Mucosa of stomach (tissue), 1 donor: ENCODE results near the gene HBQ1.

ENCODE experiments used
- H3K27me3 ChIP-seq: one replicate; pipeline ENCODE4 v1.7.0; 2013; ENCODE audit warnings: mild to moderate bottlenecking, low read length; ENCODE audit not compliant: control insufficient read depth, insufficient read depth
- H3K36me3 ChIP-seq: one replicate; pipeline ENCODE4 v1.7.0; 2013; ENCODE audit warnings: low read length; ENCODE audit not compliant: control insufficient read depth, insufficient read depth
- H3K4me1 ChIP-seq: one replicate; pipeline ENCODE4 v1.7.0; 2013; ENCODE audit warnings: mild to moderate bottlenecking, low read length; ENCODE audit not compliant: control insufficient read depth, insufficient read depth
- H3K4me3 ChIP-seq: one replicate; pipeline ENCODE4 v1.7.0; 2013; ENCODE audit warnings: low read length
- H3K9ac ChIP-seq: one replicate; pipeline ENCODE4 v1.7.0; 2013; ENCODE audit warnings: mild to moderate bottlenecking, low read length, moderate library complexity
- H3K9me3 ChIP-seq: one replicate; pipeline ENCODE4 v1.7.0; 2013; ENCODE audit warnings: mild to moderate bottlenecking, low read length, moderate library complexity; ENCODE audit not compliant: control insufficient read depth
- donor health status: Pancreatic carcinoma.

HBQ1 gene

DNA sequence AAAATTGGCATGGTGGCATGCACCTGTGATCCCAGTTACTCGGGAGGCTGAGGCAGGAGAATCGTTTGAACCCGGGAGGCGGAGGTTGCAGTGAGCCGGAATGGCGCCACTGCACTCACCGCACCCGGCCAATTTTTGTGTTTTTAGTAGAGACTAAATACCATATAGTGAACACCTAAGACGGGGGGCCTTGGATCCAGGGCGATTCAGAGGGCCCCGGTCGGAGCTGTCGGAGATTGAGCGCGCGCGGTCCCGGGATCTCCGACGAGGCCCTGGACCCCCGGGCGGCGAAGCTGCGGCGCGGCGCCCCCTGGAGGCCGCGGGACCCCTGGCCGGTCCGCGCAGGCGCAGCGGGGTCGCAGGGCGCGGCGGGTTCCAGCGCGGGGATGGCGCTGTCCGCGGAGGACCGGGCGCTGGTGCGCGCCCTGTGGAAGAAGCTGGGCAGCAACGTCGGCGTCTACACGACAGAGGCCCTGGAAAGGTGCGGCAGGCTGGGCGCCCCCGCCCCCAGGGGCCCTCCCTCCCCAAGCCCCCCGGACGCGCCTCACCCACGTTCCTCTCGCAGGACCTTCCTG, at the start of gene HBQ1:
HBQ1 (plus strand) TSS at position 359 of the 575 bp plus-strand sequence; CDS start at position 387, 28 bp downstream.
- peaks cover 22% of the 10 kb centered on the region for H3K4me1 ChIP-seq
- H3K27me3 ChIP-seq, result peaks cover 49% of the 10 kb centered on the region
- H3K9ac ChIP-seq, result no peak within 1 kb of the TSS
- H3K9me3 ChIP-seq, result no peaks in the 10 kb centered on the region
- no peaks in the 10 kb centered on the region for H3K36me3 ChIP-seq
- no peak within 1 kb of the TSS for H3K4me3 ChIP-seq

DNA sequence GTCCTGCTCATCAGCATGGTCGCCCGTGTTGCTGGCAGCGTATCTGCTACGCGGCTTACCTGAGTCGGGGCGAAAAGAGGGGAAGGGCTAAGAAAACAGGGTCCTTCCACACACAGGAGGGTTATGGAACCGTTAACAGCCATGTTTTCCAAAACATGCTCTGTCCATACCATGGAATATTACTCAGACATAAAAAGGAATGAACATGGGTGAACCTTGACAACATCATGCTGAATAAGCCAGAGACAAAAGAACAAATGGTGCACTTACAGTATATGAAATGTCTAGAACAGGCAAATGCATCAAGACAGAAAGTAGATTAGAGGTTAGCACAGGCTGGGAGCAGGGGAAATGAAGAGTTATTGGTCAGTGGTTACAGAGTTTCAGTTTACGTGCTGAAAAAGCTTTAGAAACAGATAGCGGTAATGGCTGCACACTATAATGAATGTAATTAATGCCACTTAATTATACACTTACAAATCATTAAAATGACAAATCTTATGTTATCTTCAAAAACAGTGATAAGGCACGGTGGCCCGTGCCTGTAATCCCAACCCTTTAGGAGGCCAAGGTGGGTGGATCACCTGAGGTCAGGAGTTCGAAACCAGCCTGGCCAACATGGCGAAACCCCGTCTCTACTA, 49.6 kb upstream of the HBQ1 start:
- Histone ChIP-seq H3K36me3 (no peaks in the 10 kb centered on the region), H3K9ac (no peak overlapping the region), H3K4me3 (no peak overlapping the region), H3K9me3 (no peaks in the 10 kb centered on the region), H3K27me3 (no peaks in the 10 kb centered on the region), H3K4me1 (no peaks in the 10 kb centered on the region)

DNA sequence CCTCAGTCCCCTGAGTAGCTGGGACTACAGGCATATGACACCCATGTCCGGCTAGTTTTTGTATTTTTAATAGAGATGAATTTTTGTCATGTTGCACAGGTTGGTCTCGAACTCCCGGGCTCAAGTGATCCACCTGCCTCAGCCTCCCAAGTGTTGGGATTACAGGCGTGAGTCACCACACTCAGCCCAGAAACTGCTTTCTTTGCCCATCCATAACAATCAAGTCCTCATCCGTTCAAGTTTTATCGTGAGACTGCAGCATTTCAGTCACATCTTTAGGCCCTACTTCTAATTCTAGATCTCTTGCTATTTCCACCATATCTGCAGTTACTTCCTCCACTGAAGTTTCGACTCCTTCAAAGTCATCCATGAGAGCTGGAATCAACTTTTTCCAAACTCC, 48.1 kb upstream of the HBQ1 start:
- Histone ChIP-seq H3K4me1 (no peaks in the 10 kb centered on the region), H3K36me3 (no peaks in the 10 kb centered on the region)

DNA sequence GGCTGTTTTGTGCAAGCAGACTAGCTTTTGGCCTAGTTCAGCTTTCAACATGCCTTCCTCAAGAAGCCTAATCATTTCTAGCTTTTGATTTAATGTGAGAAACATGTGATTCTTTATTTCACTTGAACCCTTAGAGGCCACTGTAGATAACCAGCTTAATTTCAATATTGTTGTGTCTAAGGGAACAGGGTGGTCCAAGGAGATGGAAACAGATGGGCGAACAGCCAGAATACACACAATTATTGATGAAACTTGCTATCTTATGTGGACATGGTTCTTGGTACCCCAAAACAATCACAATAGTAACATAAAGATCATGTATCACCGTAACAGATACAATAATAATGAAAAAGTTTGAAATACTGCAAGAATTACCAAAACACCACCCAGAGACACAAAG, 46.5 kb upstream of the HBQ1 start:
- Histone ChIP-seq H3K9ac (no peak overlapping the region), H3K9me3 (no peaks in the 10 kb centered on the region), H3K4me3 (no peak overlapping the region), H3K36me3 (no peaks in the 10 kb centered on the region), H3K4me1 (peaks cover 7% of the 10 kb centered on the region), H3K27me3 (no peaks in the 10 kb centered on the region)

More for the DNA sequence above, 48.1 kb upstream of the HBQ1 start:
- Histone ChIP-seq H3K27me3 (no peaks in the 10 kb centered on the region), H3K9ac (no peak overlapping the region), H3K4me3 (no peak overlapping the region), H3K9me3 (no peaks in the 10 kb centered on the region)

DNA sequence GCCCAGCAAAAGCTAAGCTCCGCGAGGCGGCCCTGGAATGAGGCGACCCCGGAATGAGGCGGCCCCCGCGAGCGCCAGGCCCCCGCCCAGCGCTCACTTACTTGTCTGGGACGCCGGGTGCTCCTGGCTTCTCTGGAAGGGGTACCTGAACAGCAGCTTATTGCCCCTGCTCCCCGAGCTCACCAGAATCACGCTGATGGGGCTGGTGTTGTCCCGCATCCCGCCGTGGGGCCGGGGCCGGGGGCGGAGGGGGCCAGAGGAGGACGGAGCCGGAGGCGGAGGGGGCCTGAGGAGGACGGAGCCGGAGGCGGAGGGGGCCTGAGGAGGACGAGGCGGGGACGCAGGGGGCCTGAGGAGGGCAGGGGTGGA, 42.2 kb upstream of the HBQ1 start:
- no peaks in the 10 kb centered on the region for H3K27me3 ChIP-seq
- no peaks in the 10 kb centered on the region for H3K36me3 ChIP-seq
- peak overlapping the region; percentile 76 for H3K9ac ChIP-seq
- H3K4me3 ChIP-seq, result peak overlapping the region; percentile 14
- peaks cover 7% of the 10 kb centered on the region for H3K4me1 ChIP-seq
- H3K9me3 ChIP-seq, result no peaks in the 10 kb centered on the region

DNA sequence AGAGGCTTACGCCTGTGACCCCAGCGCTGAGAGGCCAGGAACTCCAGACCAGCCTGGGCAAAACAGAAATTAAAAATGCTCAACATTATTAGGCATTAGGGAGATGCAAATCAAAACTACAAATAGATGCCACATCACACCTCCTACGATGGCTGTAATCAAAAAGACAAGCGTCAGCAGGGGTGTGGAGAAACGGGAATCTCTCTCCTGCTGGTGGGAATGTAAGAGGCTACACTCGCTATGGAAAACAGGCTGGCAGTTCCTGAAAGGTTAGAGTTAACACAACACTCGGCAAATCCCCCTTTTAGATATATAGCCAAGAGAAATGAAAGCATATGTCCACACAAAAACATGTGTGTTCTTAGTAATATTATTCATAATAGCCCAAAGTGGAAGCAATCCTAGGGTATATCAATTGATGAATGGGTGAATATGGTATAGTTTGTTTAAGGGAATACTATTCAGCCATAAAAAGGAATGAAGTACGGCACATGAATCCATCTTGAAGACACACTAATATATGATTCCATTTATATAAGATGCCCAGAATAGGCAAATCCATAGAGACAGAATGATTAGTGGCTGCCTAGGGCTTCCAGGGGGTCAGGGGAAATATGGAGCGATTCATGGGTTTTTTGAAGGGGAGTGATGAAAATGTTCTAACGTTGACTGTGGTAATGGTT, 39.9 kb upstream of the HBQ1 start:
- H3K27me3 ChIP-seq, result peaks cover 7% of the 10 kb centered on the region
- H3K9me3 ChIP-seq, result no peaks in the 10 kb centered on the region
- H3K4me1 ChIP-seq, result peaks cover 7% of the 10 kb centered on the region
- no peak overlapping the region for H3K9ac ChIP-seq
- no peaks in the 10 kb centered on the region for H3K36me3 ChIP-seq
- no peak overlapping the region for H3K4me3 ChIP-seq

DNA sequence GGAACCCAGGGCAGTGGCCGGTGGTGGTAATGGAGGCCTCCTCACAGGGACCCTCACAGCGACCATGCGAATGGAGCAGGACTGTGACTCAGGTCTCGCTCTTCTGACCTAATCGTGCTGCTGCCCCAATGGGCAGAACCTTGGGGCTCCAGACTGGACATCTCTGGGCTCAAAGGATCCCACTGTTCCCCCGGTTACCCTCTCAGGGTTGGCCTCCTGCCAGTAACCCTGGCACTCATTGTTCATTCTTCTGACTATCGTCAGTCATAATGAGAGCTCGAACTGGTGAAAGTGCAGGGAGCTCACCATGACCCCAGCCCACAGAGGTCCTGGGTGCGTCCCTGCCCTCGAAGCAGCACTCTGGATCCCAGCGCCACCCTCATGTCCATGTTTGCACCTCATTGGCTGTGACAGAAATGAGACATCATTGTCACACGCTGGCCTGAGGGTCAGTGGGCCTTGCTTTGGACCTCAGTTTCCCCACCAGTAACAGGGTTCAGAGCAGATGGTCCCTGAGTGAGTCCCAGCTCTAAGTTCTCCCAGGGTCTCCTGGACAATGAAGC, 37.8 kb upstream of the HBQ1 start:
- no peaks in the 10 kb centered on the region for H3K9me3 ChIP-seq
- H3K27me3 ChIP-seq, result peaks cover 7% of the 10 kb centered on the region
- H3K36me3 ChIP-seq, result no peaks in the 10 kb centered on the region
- H3K9ac ChIP-seq, result no peak overlapping the region
- H3K4me1 ChIP-seq, result peaks cover 4% of the 10 kb centered on the region
- H3K4me3 ChIP-seq, result no peak overlapping the region

DNA sequence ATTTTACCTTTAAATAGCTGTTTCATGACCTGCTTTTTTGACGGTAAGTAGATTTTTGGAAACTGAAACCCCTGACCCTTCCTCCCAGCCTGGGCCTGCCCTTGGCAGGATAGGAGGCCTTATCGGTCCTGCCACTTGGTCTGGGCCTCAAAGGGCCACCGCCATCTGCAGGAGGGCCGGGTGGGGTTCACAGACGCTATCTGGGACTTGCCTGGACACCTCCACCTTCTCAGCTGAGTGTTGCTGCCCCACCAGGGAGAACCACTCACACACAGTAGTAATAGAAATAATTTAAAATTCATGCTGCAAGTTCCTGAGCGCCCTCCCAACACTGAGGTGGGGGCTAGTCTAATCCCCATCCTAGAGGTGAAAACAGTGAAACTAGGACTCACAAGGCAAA, 37.2 kb upstream of the HBQ1 start:
- no peaks in the 10 kb centered on the region for H3K36me3 ChIP-seq
- no peak overlapping the region for H3K4me3 ChIP-seq
- H3K9ac ChIP-seq, result no peak overlapping the region
- no peaks in the 10 kb centered on the region for H3K4me1 ChIP-seq
- H3K27me3 ChIP-seq, result peaks cover 7% of the 10 kb centered on the region
- H3K9me3 ChIP-seq, result no peaks in the 10 kb centered on the region

DNA sequence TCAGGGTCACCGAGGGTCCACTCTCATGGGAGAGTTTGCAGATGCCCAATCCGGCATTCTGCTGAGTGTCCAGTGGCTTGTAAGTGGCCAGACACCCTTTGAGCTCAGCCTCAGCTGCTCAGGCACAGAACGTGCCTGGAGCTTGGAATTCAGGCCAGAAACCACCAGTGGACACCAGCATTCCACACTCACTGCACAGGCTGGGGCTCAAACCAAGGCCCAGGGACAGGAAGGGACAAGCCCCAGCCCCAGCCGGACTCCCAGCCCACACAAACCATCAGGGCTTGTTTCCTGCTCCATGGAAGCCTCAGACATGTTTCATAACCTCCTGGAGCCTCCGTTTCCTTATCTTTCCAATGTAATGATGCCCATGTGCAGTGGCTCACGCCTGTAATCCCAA, 36.8 kb upstream of the HBQ1 start:
- Histone ChIP-seq H3K9me3 (no peaks in the 10 kb centered on the region), H3K9ac (no peak overlapping the region), H3K27me3 (peaks cover 10% of the 10 kb centered on the region), H3K4me1 (no peaks in the 10 kb centered on the region), H3K36me3 (no peaks in the 10 kb centered on the region), H3K4me3 (no peak overlapping the region)

DNA sequence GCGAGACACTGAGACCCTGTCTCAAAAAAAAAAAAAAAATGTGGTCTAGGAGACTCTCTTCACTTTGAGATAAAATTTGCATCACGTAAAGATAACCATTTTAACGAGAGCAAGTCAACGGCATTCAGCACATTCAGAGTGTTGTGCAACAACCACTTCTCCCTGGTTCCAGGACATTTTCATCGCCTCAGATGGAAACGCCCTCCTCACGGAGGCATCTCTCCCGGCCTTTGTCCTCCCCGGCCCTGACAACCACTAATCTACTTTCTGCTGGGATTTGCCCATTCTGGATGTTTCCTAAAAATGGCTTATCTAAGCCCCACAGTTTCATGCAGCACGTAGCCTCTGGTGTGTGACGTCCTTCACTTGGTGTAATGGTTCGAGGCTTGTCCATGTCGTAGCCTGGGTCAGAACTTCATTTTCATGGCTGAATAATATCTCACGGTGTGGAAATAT, 35.4 kb upstream of the HBQ1 start:
- no peaks in the 10 kb centered on the region for H3K36me3 ChIP-seq
- H3K9ac ChIP-seq, result no peak overlapping the region

DNA sequence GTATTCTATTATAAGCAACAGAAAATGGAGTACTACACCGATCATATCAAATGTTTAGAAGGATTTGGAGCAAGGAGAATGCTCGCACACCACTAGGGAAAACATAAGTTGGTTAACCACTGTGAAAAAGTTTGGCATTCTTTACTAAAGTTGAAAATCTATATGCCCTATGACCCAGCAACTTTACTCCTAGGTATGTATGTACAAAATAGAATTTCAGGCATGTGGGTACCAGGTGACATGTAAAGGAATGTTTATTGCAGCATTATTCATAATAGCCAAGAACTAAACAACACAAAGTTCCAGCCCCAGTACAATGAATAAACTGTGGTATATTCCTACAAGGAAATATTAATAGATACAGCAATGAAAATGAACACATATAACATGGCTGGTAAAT, 33.6 kb upstream of the HBQ1 start:
- Histone ChIP-seq H3K4me1 (no peaks in the 10 kb centered on the region), H3K9ac (no peak overlapping the region), H3K27me3 (peaks cover 20% of the 10 kb centered on the region), H3K36me3 (no peaks in the 10 kb centered on the region), H3K9me3 (no peaks in the 10 kb centered on the region), H3K4me3 (no peak overlapping the region)

More for the DNA sequence above, 35.4 kb upstream of the HBQ1 start:
- no peak overlapping the region for H3K4me3 ChIP-seq
- no peaks in the 10 kb centered on the region for H3K4me1 ChIP-seq
- no peaks in the 10 kb centered on the region for H3K9me3 ChIP-seq
- peaks cover 20% of the 10 kb centered on the region for H3K27me3 ChIP-seq

DNA sequence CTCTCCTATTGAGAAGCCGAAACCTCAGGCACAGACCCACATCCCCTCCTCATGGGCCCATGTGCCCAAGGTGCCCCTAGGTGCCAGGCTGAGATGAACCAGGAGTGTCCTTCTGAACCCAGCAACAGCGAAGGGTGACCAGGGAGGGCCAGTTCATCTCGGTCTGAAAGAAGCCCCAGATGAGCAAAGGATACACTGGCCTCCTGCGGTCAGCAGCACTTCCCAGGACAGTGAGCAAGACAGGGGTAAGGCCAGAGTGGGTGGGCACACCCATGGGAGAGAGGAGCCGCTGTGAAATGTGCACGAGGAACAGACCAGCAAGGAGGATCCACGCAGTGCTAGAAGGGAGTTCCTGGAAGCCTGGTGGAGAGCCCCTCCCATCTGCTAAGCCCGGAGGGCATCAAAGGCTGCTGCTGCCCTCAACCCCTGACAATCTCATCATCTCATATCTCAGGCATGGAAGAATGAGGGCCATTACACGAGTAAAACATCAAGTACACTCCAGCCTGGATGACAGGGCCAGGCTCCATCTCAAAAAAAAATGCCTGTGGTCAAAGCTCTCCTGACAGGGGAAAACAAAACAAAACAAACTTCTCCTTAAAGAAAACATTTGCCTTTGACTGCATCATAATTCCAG, 31.1 kb upstream of the HBQ1 start:
- peaks cover 4% of the 10 kb centered on the region for H3K4me1 ChIP-seq
- peaks cover 17% of the 10 kb centered on the region for H3K27me3 ChIP-seq
- H3K9me3 ChIP-seq, result no peaks in the 10 kb centered on the region
- no peak overlapping the region for H3K4me3 ChIP-seq
- no peaks in the 10 kb centered on the region for H3K36me3 ChIP-seq
- no peak overlapping the region for H3K9ac ChIP-seq
